HG02970 (cell line): ENCODE results near the gene ADCY5.
"Not testable (repeated sequence)": the region's sequence is repeated elsewhere in the genome, so short reads cannot be mapped to it uniquely, and the experiment has no call there.

Source experiments
- ATAC-seq: cut with Tn5 transposase; IDR thresholded peaks from one replicate; pipeline ENCODE4 v1.9.1; 2021; ENCODE audit warnings: mild to moderate bottlenecking, moderate library complexity, moderate number of reproducible peaks; ENCODE audit not compliant: unreplicated experiment, low FRiP score

The ADCY5 gene

DNA sequence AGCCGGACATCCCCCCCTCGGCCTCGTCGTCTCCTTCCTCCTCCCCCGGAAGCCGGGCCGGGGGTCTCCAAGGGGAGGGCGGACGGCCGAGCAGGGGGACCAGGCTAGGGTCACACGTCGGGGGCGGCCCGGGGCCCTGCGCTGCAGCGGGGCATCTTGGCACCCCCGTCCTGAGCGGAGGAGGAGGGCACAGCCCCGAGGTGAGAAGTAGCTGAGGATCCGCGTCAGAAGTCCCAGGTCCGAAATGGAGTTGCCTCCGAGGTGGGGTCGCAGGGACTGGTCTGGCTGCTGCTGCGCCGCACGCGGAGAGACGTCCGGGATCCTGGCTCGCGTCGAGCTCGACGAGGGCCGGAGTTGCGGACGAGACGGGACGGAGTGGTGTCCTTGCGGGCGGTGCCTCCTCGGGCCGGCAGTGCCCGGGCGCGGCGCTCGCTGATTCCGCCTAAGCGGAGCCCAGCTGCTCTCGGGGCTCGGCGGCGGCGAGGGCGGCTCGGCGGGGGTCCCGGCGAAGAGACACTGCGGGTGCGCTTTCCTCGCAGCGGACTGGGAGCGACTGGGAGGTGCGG, at the start of gene ADCY5:
ADCY5 (minus strand) TSS at position 555 of the 566 bp plus-strand sequence; CDS start at position 10, 545 bp downstream.
- no peak for ATAC-seq

DNA sequence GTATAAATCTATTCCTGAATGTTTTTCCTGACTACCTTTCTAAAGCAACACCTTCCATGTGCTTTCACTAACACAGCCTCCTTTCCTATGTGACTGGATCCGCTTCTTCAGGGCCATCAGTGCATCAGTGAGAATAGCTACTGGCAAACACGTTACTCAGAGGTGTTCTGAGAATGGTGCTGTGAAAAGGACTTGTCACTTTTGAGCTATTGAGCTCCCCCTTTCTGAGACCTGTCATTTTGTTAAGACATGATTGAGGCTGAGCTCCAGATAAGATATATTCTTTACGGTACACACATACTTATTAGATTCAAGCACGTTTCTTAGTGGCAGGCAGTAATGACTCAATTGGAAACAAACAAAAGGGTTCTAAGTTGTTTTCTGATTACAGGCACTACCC, 45.0 kb upstream of the ADCY5 start:
- no peak for ATAC-seq

DNA sequence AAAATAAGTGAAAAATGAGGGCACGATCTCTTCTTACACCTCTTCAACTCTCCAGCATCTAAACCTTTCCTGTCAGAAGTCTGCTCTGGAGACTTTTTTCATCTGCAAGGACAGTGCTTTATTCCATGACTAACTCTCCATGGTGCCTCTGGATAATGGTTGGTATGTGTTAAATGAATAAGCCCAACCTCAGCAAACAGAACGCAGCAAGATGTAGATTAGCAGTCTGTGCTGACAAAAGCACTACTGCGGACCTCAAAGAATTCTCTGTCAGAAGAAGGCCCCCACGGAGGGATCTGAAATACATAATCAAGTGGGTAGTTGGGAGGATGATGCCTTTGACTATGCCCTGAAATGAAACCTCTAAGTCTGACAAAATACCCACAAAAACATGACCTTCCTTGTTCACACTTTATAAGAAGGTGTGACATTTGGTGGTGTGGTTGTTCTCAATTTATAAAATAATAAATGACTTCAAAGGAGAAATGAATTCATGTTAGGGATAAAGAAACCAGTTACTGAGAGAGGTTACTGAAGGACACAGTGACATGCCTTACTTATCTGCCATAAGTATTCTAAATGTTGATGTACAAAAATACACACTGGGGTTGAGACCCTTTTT, 43.2 kb upstream of the ADCY5 start:
- ATAC-seq, result no peak

DNA sequence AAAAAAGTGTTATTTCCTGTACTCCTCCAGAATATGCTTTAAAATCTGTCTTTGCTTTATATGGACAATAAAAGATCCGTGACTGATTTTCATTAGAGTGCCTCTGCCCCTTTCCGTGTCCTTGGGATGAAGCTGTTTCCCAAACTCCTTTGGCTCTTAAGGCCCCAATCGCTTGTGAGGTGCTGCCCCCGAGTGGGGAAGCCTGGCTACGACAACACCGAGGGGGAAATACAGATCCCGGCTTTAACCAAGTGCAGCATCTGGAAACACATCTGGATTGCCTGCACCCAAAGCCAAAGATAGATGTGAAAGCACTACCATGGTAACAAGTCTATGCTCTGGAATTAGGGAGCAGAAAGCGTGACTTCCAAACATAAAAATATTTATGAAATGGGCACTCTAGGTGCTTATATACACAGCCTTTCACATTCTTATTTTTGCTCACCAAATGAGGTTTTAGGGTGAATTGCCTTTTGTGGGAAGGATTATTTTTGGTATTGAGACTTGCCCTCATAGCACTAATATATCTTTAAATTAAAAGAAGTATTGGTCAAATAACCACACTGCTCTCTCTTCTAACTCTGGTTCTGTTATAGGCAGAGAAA, 40.6 kb upstream of the ADCY5 start:
- ATAC-seq, result no peak

DNA sequence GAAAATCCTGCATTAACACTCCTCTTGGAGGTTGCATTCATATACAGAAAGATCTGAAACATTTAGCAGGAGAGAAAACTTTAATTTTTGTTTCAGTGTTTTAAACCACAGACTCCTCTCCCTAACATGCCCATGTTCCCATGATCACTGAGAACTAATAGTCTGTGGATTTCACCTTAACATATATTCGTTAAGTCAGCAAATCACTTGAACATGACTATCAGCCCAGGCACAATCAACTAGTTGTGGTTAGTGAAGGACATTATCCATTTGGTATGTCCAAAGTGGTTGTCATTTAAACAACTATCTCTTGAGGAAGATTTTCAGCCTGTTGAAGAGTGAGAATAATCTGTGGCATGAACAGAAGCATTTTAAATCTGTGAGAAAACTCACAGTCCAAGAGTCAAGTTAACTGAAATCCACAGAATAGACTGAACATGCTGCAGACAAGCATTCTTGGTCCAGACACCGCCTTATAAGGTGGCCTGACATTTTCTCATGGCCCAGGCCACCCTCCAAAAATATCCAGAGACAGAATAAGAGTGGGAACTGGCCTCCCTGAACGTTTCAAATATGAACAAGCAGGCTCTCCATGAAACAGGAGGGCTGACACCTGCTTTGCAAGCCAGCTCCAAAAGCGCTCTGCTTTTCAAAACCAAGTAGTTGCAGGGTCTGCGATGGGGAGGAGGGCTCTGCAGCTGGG, 39.9 kb upstream of the ADCY5 start:
- no peak for ATAC-seq

DNA sequence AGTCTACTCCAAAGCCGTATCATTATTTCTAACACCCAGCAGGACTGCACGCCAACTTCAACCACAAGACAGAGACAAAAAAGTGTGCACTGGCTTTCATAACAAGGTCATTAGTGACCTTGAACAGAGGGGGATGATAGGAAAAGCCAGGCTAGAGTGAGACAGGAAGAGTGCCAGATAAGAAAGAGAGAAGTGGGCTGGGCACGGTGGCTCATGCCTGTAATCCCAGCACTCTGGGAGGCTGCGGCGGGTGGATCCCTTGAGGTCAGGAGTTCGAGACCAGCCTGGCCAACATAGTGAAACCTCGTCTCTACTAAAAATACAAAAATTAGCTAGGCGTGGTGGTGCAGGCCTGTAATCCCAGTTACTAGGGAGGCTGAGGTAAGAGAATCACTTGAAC, 38.2 kb upstream of the ADCY5 start:
- ATAC-seq, result not testable (repeated sequence)

DNA sequence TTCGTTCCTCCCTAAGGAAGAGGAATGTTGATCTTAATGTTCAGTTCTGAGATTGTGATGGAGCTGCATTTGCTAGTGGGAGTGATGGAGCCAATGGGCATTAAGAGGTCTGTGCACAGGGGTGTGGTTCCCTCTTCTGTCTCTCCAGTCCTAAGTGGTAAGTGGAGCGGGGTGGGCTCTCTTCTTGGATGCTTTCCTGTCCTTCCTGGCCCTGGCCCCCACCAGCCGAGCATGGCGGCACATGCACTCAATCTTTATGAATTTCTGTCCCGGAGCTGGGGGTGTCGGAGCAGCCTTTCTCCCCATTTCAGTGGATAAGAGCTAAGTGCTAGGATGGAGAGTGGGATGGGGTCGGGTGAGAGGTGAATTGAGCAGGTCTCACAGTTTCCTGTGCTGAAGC, 37.6 kb upstream of the ADCY5 start:
- no peak for ATAC-seq

DNA sequence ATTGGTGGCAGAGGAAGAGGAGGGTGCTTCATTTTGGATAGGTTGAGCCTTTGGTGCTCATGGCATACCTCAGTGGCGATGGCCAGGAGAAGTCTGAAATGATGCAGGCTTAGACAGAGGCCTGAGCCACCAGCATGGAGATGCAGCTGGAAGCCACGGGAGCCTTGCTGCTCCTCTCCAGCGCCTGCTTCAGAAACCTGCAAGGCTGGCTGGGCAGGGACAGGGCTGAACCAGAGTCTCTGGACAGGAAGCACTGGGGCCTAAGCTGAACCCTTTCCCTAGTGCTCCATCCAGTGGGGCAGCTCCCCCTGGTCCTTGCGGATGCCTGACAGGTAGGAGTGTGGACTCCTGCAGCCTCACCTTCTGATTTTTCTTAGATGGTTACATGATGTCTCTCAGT, 36.7 kb upstream of the ADCY5 start:
- no peak for ATAC-seq

DNA sequence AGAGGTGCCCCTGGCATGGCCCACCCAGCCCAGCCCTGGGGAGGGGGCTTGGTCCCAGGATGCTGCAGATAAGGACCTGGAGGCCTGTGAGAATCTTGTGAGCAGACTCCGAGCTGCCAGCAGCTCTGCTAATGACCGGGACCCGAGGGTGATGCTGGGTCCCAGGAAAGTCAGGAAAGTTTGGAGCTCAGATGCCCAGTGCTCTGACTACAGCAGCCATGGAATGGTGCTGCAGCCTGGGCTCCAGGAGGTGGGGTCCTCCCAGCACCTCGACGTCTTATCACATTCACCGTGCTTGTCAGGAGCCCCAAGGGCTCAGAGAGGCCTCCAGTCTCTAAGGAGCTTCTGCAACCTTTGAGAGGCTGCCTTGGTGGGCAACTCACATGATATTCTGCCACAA, 34.3 kb upstream of the ADCY5 start:
- no peak for ATAC-seq

DNA sequence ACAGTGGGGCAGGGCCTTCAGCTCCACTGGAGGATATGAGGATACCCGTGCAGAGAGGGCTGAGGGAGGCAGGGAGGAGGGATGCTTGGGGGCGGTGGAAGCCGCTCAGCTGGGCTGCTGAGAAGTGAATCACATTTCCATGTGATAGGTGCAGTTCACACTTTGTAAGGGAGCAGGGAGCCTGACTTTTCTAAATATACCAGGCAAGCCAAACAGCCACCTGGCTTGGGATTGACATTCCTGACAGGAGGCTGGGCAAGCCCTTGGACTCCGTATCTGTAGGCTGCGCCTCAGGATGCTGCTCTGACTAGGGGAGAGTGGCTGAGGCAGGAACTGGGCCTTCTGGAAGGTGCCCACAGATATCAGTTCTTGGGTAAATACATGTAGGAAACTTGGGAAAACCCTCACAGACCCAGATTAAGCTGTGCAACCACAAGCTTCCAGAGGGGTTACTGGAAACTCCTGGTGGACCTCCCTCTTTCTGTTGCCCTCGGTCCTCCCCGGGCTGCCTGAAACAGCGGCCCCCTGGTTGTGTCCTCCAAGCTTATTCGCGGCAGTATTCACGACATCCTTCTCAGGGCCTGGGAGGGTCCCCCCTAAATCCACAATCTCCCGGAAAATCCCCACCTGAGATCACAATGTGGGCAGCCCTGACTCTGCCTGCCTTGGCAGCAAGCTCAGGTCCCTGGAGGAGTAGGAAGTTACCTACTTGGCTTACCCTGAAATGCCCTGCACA, 33.0 kb upstream of the ADCY5 start:
- ATAC-seq, result no peak

DNA sequence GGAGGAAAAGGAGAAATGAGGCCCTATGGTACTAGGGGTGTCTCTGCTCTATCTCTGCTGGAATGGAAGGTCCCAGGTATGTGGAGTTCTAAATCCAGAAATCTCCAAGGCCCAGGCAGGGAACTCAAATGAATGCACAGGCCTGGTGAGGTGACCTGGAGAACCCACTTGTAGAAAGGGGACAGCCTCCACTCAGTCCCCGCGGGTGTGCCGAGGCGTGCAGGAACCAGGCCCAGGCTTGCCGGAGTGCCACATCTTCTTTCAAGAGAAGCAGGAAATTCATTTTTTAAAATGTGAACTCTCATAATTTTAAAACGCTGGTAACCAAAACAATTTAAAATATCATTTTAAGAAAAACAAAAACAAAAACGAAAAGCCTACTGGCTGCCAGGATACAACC, 32.2 kb upstream of the ADCY5 start:
- no peak for ATAC-seq

DNA sequence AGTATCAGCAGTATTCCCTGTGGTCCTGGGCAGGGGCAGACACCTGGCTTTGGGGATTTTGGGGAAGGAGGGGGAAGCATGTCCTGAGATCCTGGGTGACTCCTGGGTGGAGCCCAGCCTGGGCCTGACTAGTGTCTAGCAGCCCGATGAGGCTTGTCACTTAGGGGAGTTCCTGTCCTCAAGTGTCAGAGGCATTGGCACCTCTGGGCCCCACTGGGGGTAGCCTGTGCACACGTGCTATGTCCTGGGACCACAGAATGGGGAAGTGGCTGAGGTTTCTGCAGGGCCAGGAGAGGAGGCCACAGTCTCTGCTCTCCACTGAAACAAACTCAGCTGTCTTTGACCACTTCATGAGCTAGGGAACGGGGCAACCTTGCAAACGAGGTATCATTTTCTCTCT, 31.5 kb upstream of the ADCY5 start:
- no peak for ATAC-seq

DNA sequence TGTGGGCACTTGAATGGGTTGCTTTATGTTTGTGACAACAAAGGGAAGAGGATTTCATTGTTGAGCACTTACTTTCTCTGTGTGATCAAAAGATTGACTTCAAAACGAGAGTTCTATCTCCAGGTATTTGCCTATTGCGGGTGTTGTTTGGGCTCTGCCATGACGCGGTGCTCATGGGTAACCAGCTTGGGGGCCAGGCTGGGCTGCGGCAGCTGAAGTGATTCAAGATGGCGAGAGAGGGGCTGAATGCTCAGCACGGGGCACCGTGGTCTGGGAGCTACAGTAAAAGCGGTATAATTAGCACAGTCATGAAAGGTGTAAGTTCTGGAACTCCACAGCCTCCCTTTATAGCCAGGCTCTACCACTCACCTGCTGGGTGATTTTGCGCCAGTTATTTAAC, 31.0 kb upstream of the ADCY5 start:
- no peak for ATAC-seq

DNA sequence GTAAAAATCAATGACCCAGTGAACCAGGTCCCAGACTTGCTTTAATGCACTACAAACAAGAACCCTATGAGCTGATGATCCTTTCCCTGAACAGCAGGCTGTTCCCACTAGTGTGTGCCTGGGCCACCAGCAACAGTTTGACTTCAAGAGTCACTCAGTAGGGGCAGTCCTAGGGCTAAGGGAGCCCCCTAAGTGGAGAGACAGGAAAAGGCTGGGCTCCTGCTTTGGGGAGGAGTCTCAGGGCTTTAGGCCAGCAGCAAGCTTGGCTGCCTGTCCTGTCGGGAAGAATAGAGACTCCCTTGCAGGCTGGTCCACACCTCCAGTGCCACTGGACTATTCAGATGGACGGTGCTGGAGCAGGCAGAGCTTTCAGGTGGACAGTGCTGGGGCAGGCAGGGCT, 29.4 kb upstream of the ADCY5 start:
- ATAC-seq, result no peak

DNA sequence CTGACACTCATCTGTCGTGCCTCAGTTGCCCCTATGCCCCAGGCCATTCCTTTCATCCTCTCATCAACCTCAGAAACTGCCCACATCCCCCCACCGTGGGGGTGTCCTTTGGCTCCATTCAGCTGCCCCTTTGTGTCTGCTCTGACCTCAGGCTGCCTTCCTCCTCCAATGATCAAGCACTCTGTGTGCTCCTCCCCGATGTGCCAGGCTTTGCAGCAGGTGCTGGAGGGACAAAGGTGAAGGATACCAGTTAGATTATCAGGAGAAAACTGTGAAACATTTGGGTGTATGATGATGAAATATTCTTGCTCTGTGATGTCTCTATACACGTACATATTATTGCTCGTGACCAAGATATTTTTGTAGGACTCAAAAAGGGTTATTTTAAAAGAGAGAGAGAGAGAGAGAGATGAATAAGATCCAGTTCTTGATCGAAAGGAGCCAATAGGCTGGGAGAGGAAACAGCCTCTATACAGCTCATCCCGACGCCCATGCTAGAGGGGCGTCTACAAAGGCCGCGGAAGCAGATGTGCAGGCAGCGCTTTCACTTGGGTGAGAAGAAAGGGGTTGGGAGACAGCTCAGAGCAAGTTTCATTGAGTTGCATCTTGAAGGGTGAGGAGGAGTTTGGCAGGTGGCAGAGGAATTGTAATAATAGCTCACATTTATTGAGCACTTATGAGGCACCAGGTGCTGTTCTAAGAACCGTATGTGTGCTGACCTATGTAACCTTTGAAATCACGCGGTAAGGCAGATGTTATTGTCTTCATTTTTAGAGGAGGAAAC, 28.3 kb upstream of the ADCY5 start:
- no peak for ATAC-seq

DNA sequence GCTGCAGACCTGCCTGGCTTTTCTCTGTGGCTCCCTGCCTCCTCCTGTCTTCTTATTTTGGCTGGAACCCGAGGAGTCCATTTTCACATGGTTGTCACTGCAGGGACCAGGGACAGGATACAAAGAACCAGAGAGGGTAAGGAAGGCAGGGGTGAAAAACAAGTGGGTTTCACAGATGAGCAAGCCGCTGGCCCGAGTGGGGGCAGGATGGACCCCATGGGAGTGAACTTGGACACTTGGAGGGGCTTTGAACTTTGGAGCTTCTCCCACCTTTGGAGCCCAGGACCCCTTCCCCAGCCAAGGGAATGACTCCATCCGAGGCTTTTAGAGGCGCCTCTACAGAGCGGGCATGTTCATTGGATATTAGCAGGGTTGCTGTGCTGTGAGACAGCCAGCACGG, 26.9 kb upstream of the ADCY5 start:
- ATAC-seq, result no peak

DNA sequence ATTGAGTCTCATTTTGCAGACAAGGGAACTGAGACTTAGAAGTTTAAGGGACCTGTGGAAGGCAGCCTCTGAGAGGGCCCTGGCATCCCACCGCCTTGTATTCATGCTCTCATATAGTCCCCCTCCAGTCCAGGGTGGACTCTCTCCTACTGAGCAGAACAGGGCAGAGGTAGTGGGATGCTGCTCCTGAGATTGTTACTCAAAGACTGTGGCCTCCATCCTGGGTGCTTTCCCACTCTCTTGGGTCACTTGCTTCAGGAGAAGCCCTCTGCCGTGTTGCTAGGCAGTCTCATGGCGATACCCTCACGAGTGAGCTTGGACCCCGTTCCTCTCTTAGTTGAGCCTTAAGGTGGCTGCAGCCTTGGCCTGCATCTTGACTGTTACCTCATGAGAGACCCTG, 22.2 kb upstream of the ADCY5 start:
- no peak for ATAC-seq

DNA sequence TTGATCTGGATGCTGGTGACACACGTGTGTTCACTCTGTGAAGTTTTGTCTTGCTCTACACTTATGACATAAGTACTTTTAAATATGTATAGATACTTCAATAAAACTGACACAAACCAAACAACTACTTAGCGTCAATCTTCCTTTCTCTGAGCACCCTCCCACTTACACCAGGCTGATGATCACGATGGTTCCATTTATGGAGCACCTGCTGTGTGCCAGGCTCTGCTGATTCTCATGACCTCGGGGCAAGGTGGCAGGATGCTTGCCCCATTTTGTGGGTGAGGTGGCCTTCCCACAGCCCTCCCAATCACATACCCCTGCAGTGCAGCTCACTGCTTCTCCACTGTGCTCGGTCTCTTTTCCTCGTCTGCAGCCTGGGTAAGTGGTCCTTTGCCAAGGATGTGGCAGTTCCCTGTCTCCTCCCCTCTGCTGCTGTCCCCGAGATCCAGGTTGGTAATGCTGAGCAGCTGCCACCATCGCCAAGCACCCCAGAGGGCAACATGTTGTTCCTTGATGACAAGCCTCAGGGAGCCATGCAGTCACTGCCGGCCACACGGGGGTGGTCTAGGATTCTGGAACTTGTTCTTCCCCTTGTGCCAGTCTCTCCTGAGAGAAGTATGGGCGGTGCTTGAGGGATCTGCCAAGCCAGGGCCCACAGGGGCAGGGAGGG, 20.6 kb upstream of the ADCY5 start:
- ATAC-seq, result no peak

DNA sequence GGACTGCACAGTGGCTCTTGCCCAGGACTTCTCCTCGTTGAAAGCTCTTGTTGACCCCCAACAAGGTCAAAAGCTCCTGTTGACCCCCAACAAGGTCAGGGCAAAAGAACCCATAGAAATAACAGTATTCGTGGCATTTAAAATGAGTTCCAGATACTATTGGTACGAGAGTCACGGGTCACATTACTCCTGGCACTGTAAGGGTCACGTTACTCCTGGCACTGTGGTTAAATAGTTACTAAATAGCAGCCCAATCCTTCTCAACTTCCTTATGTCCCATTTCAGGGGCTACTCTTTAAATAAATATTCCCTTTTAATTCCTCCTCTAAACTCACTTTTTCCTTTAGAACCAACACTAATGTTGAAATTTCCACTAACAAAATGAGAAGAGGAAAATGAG, 18.2 kb upstream of the ADCY5 start:
- ATAC-seq, result no peak

DNA sequence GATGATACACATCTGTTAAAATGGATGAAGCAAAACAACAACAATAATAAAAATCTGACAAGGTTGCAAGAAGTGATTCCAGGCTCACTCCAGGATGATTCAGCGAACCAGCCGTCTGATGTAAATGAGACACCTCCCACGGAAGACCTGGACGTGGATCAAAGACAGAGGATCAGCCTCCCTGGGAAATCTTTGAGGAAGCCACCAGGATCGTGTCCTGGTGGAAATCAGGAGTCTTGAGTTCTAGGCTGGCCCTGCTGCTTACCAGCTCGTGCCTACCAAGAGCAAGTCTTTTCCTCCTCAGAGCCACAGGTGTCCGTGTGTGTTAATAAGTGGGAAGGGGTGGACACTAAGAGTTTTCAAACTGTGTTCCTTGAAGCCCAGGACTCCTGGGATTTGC, 15.3 kb upstream of the ADCY5 start:
- no peak for ATAC-seq
